ENCODE measurements around the gene WDR43. TPM values are rescaled to one million over a fixed set of nuclear protein-coding genes. Genes with fewer than 3 reads are reported as not detected.

The WDR43 gene
- total RNA-seq, 1 donor, result 79.3 TPM

- Histone ChIP-seq H4K20me1 (ENCODE audit: insufficient read depth, low read length) (no peaks in the 10 kb centered on the region), H3K4me1 (ENCODE audit: insufficient read depth, low read length) (no peaks in the 10 kb centered on the region), H3K4me3 (ENCODE audit: insufficient read depth, low read length) (no peak overlapping the region), H3K27ac (ENCODE audit: low read depth, low read length) (no peak overlapping the region), H3K79me2 (ENCODE audit: insufficient read depth, low read length) (no peaks in the 10 kb centered on the region), H3K27me3 (ENCODE audit: insufficient read depth, low read length) (peaks cover 11% of the 10 kb centered on the region), H2AFZ (ENCODE audit: low read length) (no peak overlapping the region), H3K9me3 (ENCODE audit: low read depth, low read length) (no peaks in the 10 kb centered on the region), H3K36me3 (ENCODE audit: insufficient read depth, low read length) (no peaks in the 10 kb centered on the region), H3K4me2 (ENCODE audit: insufficient read depth, low read length) (no peak overlapping the region)
- DNase-seq (ENCODE audit: insufficient read length, low spot score, missing footprints), result no peak
- TF ChIP-seq CTCF (IDR thresholded peaks at IDR 0.05; ENCODE audit: extremely low read depth, low read depth, low read length), result no peak
Observed at GRCh38 chr2:28970464-28971160, 76.1 kb downstream of the WDR43 start.

DNA sequence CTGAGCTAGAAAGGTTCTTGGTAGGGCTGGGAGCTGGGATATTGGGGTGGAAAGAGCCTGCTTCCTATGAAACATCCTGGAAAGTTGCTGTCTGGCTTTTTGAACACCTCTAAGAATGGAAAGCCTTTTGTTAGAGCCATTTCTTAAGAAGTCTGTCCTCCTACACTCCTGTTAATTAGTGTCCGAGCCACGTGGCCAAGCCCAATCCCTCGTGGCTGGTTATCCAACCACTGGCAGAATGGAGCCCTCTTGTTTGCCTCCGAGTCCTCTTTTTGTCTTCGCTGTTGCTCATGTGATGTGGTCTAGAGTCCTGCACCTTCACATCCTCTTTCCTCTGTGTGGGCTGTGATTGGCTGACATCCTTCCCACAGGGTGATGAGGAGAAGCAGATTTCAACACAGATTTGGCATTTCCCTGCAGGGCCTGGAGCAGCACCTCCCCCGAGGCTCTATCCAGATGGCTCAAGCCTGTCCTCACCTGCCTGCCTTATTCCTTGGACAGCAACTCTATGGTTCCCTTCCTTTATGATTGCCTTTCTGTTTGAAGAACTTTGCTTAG is 78.4 kb downstream of the WDR43 start:
- TF ChIP-seq CTCF (IDR thresholded peaks at IDR 0.05; ENCODE audit: extremely low read depth, low read depth, low read length), result no peak
- no peak overlapping the region for H3K4me3 ChIP-seq (ENCODE audit: insufficient read depth, low read length)
- no peak overlapping the region for H2AFZ ChIP-seq (ENCODE audit: low read length)
- H4K20me1 ChIP-seq (ENCODE audit: insufficient read depth, low read length), result no peaks in the 10 kb centered on the region
- DNase-seq (ENCODE audit: insufficient read length, low spot score, missing footprints), result no peak
- no peaks in the 10 kb centered on the region for H3K4me1 ChIP-seq (ENCODE audit: insufficient read depth, low read length)
- no peak overlapping the region for H3K4me2 ChIP-seq (ENCODE audit: insufficient read depth, low read length)
- no peaks in the 10 kb centered on the region for H3K36me3 ChIP-seq (ENCODE audit: insufficient read depth, low read length)
- no peaks in the 10 kb centered on the region for H3K79me2 ChIP-seq (ENCODE audit: insufficient read depth, low read length)
- peaks cover 9% of the 10 kb centered on the region for H3K27me3 ChIP-seq (ENCODE audit: insufficient read depth, low read length)
- no peaks in the 10 kb centered on the region for H3K9me3 ChIP-seq (ENCODE audit: low read depth, low read length)
- H3K27ac ChIP-seq (ENCODE audit: low read depth, low read length), result no peak overlapping the region

DNA sequence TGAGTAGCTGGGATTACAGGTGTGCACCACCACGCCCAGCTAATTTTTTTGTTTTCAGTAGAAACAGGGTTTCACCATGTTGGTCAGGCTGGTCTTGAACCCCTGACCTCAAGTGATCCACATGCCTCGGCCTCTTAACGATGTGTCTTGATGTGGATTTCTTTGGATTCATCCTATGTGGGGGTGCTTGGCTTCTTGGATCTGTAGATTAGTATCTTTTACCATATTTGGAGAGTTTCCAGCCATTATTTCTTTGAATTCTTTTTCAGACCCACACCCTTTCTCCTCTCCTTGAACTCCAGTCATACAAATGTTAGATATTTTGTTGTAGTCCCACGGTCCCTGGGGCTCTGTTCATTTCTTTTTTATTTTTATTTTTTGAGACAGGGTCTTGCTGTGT is 79.8 kb downstream of the WDR43 start:
- TF ChIP-seq CTCF (IDR thresholded peaks at IDR 0.05; ENCODE audit: extremely low read depth, low read depth, low read length), result no peak
- no peaks in the 10 kb centered on the region for H3K79me2 ChIP-seq (ENCODE audit: insufficient read depth, low read length)
- no peak overlapping the region for H3K4me3 ChIP-seq (ENCODE audit: insufficient read depth, low read length)
- no peak overlapping the region for H3K27ac ChIP-seq (ENCODE audit: low read depth, low read length)
- peaks cover 9% of the 10 kb centered on the region for H3K27me3 ChIP-seq (ENCODE audit: insufficient read depth, low read length)
- H3K36me3 ChIP-seq (ENCODE audit: insufficient read depth, low read length), result no peaks in the 10 kb centered on the region
- no peak for DNase-seq (ENCODE audit: insufficient read length, low spot score, missing footprints)
- H3K4me2 ChIP-seq (ENCODE audit: insufficient read depth, low read length), result no peak overlapping the region
- H3K4me1 ChIP-seq (ENCODE audit: insufficient read depth, low read length), result no peaks in the 10 kb centered on the region
- no peaks in the 10 kb centered on the region for H4K20me1 ChIP-seq (ENCODE audit: insufficient read depth, low read length)
- H2AFZ ChIP-seq (ENCODE audit: low read length), result no peak overlapping the region
- H3K9me3 ChIP-seq (ENCODE audit: low read depth, low read length), result no peaks in the 10 kb centered on the region

DNA sequence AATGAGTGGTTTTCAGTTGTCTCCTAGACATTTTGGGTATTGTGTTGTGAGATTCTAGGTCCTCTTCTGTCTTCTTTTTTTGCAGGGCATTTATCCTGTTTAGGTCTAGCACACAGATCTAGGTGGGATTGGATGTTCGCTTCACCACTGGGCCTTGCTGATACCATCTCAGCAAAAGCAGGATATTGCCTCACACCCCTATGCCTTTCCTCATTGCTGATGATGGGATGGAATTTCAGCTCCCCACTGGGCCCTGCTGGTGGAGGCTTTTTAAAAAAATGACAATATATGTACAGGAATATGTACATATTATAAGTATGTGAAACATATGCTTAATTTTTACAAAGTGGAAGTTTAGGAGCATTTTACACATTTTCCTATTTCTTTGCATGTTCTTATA is 81.2 kb downstream of the WDR43 start:
- Histone ChIP-seq H4K20me1 (ENCODE audit: insufficient read depth, low read length) (no peaks in the 10 kb centered on the region), H3K4me3 (ENCODE audit: insufficient read depth, low read length) (no peak overlapping the region), H3K4me2 (ENCODE audit: insufficient read depth, low read length) (no peak overlapping the region), H3K27me3 (ENCODE audit: insufficient read depth, low read length) (peaks cover 9% of the 10 kb centered on the region), H2AFZ (ENCODE audit: low read length) (no peak overlapping the region), H3K4me1 (ENCODE audit: insufficient read depth, low read length) (no peaks in the 10 kb centered on the region), H3K9me3 (ENCODE audit: low read depth, low read length) (no peaks in the 10 kb centered on the region), H3K27ac (ENCODE audit: low read depth, low read length) (no peak overlapping the region), H3K36me3 (ENCODE audit: insufficient read depth, low read length) (no peaks in the 10 kb centered on the region), H3K79me2 (ENCODE audit: insufficient read depth, low read length) (no peaks in the 10 kb centered on the region)
- no peak for TF ChIP-seq CTCF (IDR thresholded peaks at IDR 0.05; ENCODE audit: extremely low read depth, low read depth, low read length)
- peak; percentile 47 for DNase-seq (ENCODE audit: insufficient read length, low spot score, missing footprints)

Measured in osteoblast (primary cell).